ENCODE results near the gene GMPPB. TPM values are rescaled to one million over a fixed set of nuclear protein-coding genes. Genes with fewer than 3 reads are reported as not detected.
"Not testable (repeated sequence)": the region's sequence is repeated elsewhere in the genome, so short reads cannot be mapped to it uniquely, and the experiment has no call there.

GMPPB gene
- total and polyA plus RNA-seq, 4 donors = 10.8 to 81.2 (median 46.1) TPM

- no peaks in the 10 kb centered on the region for H3K9me3 ChIP-seq (ENCODE audit: control insufficient read depth in 4 of 4, insufficient read depth in 3 of 4, low read length in 3 of 4)
- ATAC-seq (ENCODE audit: insufficient read depth, low FRiP score) (no peak), DNase-seq (peak in 2 of 3 donors; percentile 2 to 17)
- H3K4me1 ChIP-seq (ENCODE audit: control insufficient read depth in 5 of 5, insufficient read depth in 5 of 5, low read length in 5 of 5) = peaks cover 0 to 8% (median 2%) of the 10 kb centered on the region in 5 donors
- peaks cover 0 to 13% (median 10%) of the 10 kb centered on the region in 4 donors for H3K36me3 ChIP-seq (ENCODE audit: control insufficient read depth in 4 of 4, insufficient read depth in 4 of 4, low read length in 4 of 4)
- no peak overlapping the region for H3K9ac ChIP-seq (ENCODE audit: insufficient read depth in 1 of 2, low read length in 2 of 2)
- H3K27ac ChIP-seq (ENCODE audit: low read depth in 1 of 2, low read length in 1 of 2) = no peak overlapping the region
- H3K27me3 ChIP-seq (ENCODE audit: control insufficient read depth in 3 of 3, insufficient read depth in 3 of 3, low read length in 2 of 3) = no peaks in the 10 kb centered on the region
- no peak overlapping the region for H3K4me3 ChIP-seq
- WGBS, 2 donors = 72 to 75% methylated on average over 4 of the region's 4 CpGs
- TF ChIP-seq CTCF (IDR thresholded peaks at IDR 0.05; ENCODE audit: control extremely low read depth, extremely low read depth) = no peak
Observed at GRCh38 chr3:49751501-49751900, 27.8 kb upstream of the GMPPB start.

- no peak for TF ChIP-seq CTCF (IDR thresholded peaks at IDR 0.05; ENCODE audit: control extremely low read depth, extremely low read depth)
- no peaks in the 10 kb centered on the region for H3K27me3 ChIP-seq (ENCODE audit: control insufficient read depth in 3 of 3, insufficient read depth in 3 of 3, low read length in 2 of 3)
- WGBS, 2 donors = 95 to 96% methylated on average over 4 of the region's 4 CpGs
- peaks cover 0 to 16% (median 10%) of the 10 kb centered on the region in 4 donors for H3K36me3 ChIP-seq (ENCODE audit: control insufficient read depth in 4 of 4, insufficient read depth in 4 of 4, low read length in 4 of 4)
- H3K4me1 ChIP-seq (ENCODE audit: control insufficient read depth in 5 of 5, insufficient read depth in 5 of 5, low read length in 5 of 5) = peaks cover 0 to 8% (median 2%) of the 10 kb centered on the region in 5 donors
- no peak for ATAC-seq (ENCODE audit: insufficient read depth, low FRiP score)
- no peaks in the 10 kb centered on the region for H3K9me3 ChIP-seq (ENCODE audit: control insufficient read depth in 4 of 4, insufficient read depth in 3 of 4, low read length in 3 of 4)
- no peak for DNase-seq
- H3K9ac ChIP-seq (ENCODE audit: insufficient read depth in 1 of 2, low read length in 2 of 2) = no peak overlapping the region
- no peak overlapping the region for H3K4me3 ChIP-seq
- H3K27ac ChIP-seq (ENCODE audit: low read depth in 1 of 2, low read length in 1 of 2) = no peak overlapping the region
Observed at GRCh38 chr3:49750056-49750455, 26.3 kb upstream of the GMPPB start.

GRCh38 chr3:49748874-49749273 is 25.1 kb upstream of the GMPPB start:
- H3K4me3 ChIP-seq; H3K9ac ChIP-seq (ENCODE audit: insufficient read depth in 1 of 2, low read length in 2 of 2); H3K9me3 ChIP-seq (ENCODE audit: control insufficient read depth in 4 of 4, insufficient read depth in 3 of 4, low read length in 3 of 4); ATAC-seq (ENCODE audit: insufficient read depth, low FRiP score); H3K27ac ChIP-seq (ENCODE audit: low read depth in 1 of 2, low read length in 1 of 2); H3K27me3 ChIP-seq (ENCODE audit: control insufficient read depth in 3 of 3, insufficient read depth in 3 of 3, low read length in 2 of 3); DNase-seq; H3K4me1 ChIP-seq (ENCODE audit: control insufficient read depth in 5 of 5, insufficient read depth in 5 of 5, low read length in 5 of 5): not testable (repeated sequence)
- peaks cover 0 to 16% (median 10%) of the 10 kb centered on the region in 4 donors for H3K36me3 ChIP-seq (ENCODE audit: control insufficient read depth in 4 of 4, insufficient read depth in 4 of 4, low read length in 4 of 4)
- 91 to 97% methylated on average over 5 of the region's 5 CpGs for WGBS, 2 donors

GRCh38 chr3:49747792-49748480 is 24.2 kb upstream of the GMPPB start:
- Histone ChIP-seq H3K9me3 (ENCODE audit: control insufficient read depth in 4 of 4, insufficient read depth in 3 of 4, low read length in 3 of 4) (no peaks in the 10 kb centered on the region), H3K36me3 (ENCODE audit: control insufficient read depth in 4 of 4, insufficient read depth in 4 of 4, low read length in 4 of 4) (peaks cover 0 to 16% (median 12%) of the 10 kb centered on the region in 4 donors), H3K9ac (ENCODE audit: insufficient read depth in 1 of 2, low read length in 2 of 2) (no peak overlapping the region), H3K27me3 (ENCODE audit: control insufficient read depth in 3 of 3, insufficient read depth in 3 of 3, low read length in 2 of 3) (no peaks in the 10 kb centered on the region), H3K4me3 (no peak overlapping the region), H3K4me1 (ENCODE audit: control insufficient read depth in 5 of 5, insufficient read depth in 5 of 5, low read length in 5 of 5) (peaks cover 0 to 5% (median under 1%) of the 10 kb centered on the region in 5 donors), H3K27ac (ENCODE audit: low read depth in 1 of 2, low read length in 1 of 2) (no peak overlapping the region)
- ATAC-seq (ENCODE audit: insufficient read depth, low FRiP score) = no peak
- WGBS, 2 donors = 93 to 97% methylated on average over 13 of the region's 13 CpGs
- no peak for DNase-seq
- TF ChIP-seq CTCF (IDR thresholded peaks at IDR 0.05; ENCODE audit: control extremely low read depth, extremely low read depth) = no peak
